ENCODE data around the gene RPL36. TPM values are rescaled to one million over a fixed set of nuclear protein-coding genes. Genes with fewer than 3 reads are reported as not detected.

The RPL36 gene
- total and polyA plus RNA-seq, 2 donors (not counting 1 experiment from before 2014, with no cell fraction given): 341 to 864 TPM

GRCh38 chr19:5678071-5678718 is 11.9 kb upstream of the RPL36 start:
- Histone ChIP-seq H3K4me1 (ENCODE audit: control insufficient read depth, extremely low read depth, insufficient read depth, low read length) (peaks cover 4% of the 10 kb centered on the region), H3K9ac (ENCODE audit: insufficient read depth, low read length) (no peak overlapping the region), H3K9me3 (ENCODE audit: control insufficient read depth, insufficient read depth, low read depth, low read length) (no peaks in the 10 kb centered on the region), H3K27ac (ENCODE audit: insufficient read depth, low read length) (no peak overlapping the region), H3K27me3 (ENCODE audit: control insufficient read depth, insufficient read depth, low read length) (peaks cover 3% of the 10 kb centered on the region), H4K20me1 (ENCODE audit: control insufficient read depth, extremely low read depth, insufficient read depth, low read length) (no peaks in the 10 kb centered on the region), H3K79me2 (ENCODE audit: control insufficient read depth, insufficient read depth, low read length) (peaks cover 10% of the 10 kb centered on the region), H3K4me2 (ENCODE audit: extremely low read depth, insufficient read depth, low read length) (no peak overlapping the region), H3K4me3 (replicated peaks in 1 of 4; ENCODE audit: control extremely low read depth in 1 of 4, insufficient read depth in 1 of 4, low read depth in 3 of 4, low read length in 4 of 4) (no peak overlapping the region), H3K36me3 (ENCODE audit: control insufficient read depth, insufficient read depth, low read length) (peaks cover 1% of the 10 kb centered on the region), H2AFZ (ENCODE audit: low read length) (no peak overlapping the region)
- TF ChIP-seq, protein P1, sequence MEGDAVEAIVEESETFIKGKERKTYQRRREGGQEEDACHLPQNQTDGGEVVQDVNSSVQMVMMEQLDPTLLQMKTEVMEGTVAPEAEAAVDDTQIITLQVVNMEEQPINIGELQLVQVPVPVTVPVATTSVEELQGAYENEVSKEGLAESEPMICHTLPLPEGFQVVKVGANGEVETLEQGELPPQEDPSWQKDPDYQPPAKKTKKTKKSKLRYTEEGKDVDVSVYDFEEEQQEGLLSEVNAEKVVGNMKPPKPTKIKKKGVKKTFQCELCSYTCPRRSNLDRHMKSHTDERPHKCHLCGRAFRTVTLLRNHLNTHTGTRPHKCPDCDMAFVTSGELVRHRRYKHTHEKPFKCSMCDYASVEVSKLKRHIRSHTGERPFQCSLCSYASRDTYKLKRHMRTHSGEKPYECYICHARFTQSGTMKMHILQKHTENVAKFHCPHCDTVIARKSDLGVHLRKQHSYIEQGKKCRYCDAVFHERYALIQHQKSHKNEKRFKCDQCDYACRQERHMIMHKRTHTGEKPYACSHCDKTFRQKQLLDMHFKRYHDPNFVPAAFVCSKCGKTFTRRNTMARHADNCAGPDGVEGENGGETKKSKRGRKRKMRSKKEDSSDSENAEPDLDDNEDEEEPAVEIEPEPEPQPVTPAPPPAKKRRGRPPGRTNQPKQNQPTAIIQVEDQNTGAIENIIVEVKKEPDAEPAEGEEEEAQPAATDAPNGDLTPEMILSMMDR (conservative IDR thresholded peaks at IDR 0.05 in 1 of 2, IDR thresholded peaks at IDR 0.05 in 1 of 2; ENCODE audit: low read depth in 1 of 2, low read length in 2 of 2): no peak
- no peak for TF ChIP-seq EZH2 (IDR thresholded peaks at IDR 0.05; ENCODE audit: low read length, missing control alignments)
- no peak for DNase-seq (ENCODE audit: low read depth in 2 of 2)

DNA sequence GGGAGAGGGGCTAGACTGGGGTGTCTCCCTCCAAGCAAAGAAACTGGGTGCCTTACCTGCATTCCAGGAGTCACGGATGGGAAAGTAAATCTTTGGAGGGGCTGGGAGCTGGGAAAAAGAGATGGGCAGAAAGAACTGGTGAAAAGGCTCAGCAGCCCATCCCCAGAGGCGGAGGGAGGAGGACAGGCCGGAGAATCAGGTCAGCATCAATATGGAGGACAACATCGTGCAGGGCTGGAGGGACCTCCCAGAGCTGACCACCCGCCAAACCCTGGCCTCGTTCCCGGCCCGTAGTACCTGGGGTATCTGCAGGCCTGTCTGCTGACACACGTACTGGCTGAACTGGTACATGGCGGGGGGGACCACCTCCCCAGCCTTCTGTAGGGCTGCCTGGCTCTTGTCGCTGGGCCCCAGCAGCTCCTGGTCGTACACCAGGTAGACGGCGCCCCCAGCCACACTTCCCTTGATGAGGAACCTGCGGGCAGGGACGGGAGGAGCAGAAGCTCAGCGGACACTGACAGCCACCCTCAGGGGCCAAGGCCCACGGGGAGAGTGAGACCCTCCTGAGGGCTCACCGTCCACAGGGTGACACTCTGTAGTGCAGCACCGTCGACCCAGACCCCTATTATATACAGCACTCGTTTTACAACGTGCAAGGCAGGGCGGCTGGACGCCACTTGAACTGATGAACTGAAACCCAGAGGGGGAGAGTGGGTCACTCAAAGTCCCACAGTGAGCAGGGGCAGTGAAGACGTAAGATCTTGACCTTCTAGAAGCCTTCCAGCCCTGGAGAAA is 10.6 kb upstream of the RPL36 start:
- peaks cover 3% of the 10 kb centered on the region for H3K27me3 ChIP-seq (ENCODE audit: control insufficient read depth, insufficient read depth, low read length)
- peak overlapping the region; percentile 73 for H2AFZ ChIP-seq (ENCODE audit: low read length)
- no peaks in the 10 kb centered on the region for H4K20me1 ChIP-seq (ENCODE audit: control insufficient read depth, extremely low read depth, insufficient read depth, low read length)
- peaks cover 1% of the 10 kb centered on the region for H3K36me3 ChIP-seq (ENCODE audit: control insufficient read depth, insufficient read depth, low read length)
- no peak for TF ChIP-seq EZH2 (IDR thresholded peaks at IDR 0.05; ENCODE audit: low read length, missing control alignments)
- TF ChIP-seq, protein P1 (conservative IDR thresholded peaks at IDR 0.05 in 1 of 2, IDR thresholded peaks at IDR 0.05 in 1 of 2; ENCODE audit: low read depth in 1 of 2, low read length in 2 of 2): no peak
- peak overlapping the region; percentile 90 for H3K9ac ChIP-seq (ENCODE audit: insufficient read depth, low read length)
- DNase-seq (ENCODE audit: low read depth in 2 of 2): no peak
- H3K27ac ChIP-seq (ENCODE audit: insufficient read depth, low read length): peak overlapping the region; percentile 92
- peaks cover 4% of the 10 kb centered on the region for H3K4me1 ChIP-seq (ENCODE audit: control insufficient read depth, extremely low read depth, insufficient read depth, low read length)
- peaks cover 10% of the 10 kb centered on the region for H3K79me2 ChIP-seq (ENCODE audit: control insufficient read depth, insufficient read depth, low read length)
- H3K9me3 ChIP-seq (ENCODE audit: control insufficient read depth, insufficient read depth, low read depth, low read length): no peaks in the 10 kb centered on the region
- H3K4me2 ChIP-seq (ENCODE audit: extremely low read depth, insufficient read depth, low read length): peak overlapping the region; percentile 96
- H3K4me3 ChIP-seq (replicated peaks in 1 of 4; ENCODE audit: control extremely low read depth in 1 of 4, insufficient read depth in 1 of 4, low read depth in 3 of 4, low read length in 4 of 4): peak overlapping the region; percentile 75 to 98 (median 86)

DNA sequence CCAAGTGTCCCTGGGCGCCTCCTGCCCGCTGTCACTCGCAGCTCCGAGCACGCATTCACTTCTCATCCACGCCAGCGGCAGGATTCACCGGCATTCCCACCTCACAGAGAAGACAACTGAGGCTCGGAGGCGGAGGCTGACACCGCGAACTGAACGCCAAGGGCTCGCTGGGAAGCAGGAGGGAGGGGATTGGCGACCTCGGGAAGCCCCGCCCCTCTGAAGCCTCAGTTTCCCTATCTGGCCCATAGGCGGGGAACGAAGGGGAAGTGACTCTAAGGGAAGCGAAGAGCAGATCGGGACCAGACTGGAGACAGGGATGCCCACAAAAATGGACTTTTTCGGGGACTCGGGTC is 10.0 kb upstream of the RPL36 start:
- Histone ChIP-seq H2AFZ (ENCODE audit: low read length) (peak overlapping the region; percentile 73), H3K27ac (ENCODE audit: insufficient read depth, low read length) (peak overlapping the region; percentile 92), H3K4me1 (ENCODE audit: control insufficient read depth, extremely low read depth, insufficient read depth, low read length) (peaks cover 4% of the 10 kb centered on the region), H3K79me2 (ENCODE audit: control insufficient read depth, insufficient read depth, low read length) (peaks cover 10% of the 10 kb centered on the region), H3K27me3 (ENCODE audit: control insufficient read depth, insufficient read depth, low read length) (peaks cover 3% of the 10 kb centered on the region), H3K4me3 (replicated peaks in 1 of 4; ENCODE audit: control extremely low read depth in 1 of 4, insufficient read depth in 1 of 4, low read depth in 3 of 4, low read length in 4 of 4) (peak overlapping the region; percentile 75 to 98 (median 86)), H3K9ac (ENCODE audit: insufficient read depth, low read length) (peak overlapping the region; percentile 90), H4K20me1 (ENCODE audit: control insufficient read depth, extremely low read depth, insufficient read depth, low read length) (no peaks in the 10 kb centered on the region), H3K36me3 (ENCODE audit: control insufficient read depth, insufficient read depth, low read length) (peaks cover 1% of the 10 kb centered on the region), H3K9me3 (ENCODE audit: control insufficient read depth, insufficient read depth, low read depth, low read length) (no peaks in the 10 kb centered on the region), H3K4me2 (ENCODE audit: extremely low read depth, insufficient read depth, low read length) (peak overlapping the region; percentile 96)
- no peak for DNase-seq (ENCODE audit: low read depth in 2 of 2)
- no peak for TF ChIP-seq EZH2 (IDR thresholded peaks at IDR 0.05; ENCODE audit: low read length, missing control alignments)
- TF ChIP-seq, protein P1 (conservative IDR thresholded peaks at IDR 0.05 in 1 of 2, IDR thresholded peaks at IDR 0.05 in 1 of 2; ENCODE audit: low read depth in 1 of 2, low read length in 2 of 2): no peak
